Progenitor cell of endocrine pancreas (in vitro differentiated cells): ENCODE data around the gene EML4. TPM values are rescaled to one million over a fixed set of nuclear protein-coding genes. Genes with fewer than 3 reads are reported as not detected.

ENCODE experiments used
- DNase-seq: peaks from one replicate; pipeline ENCODE4 v3.0.0; 2021; ENCODE audit warnings: low spot score; ENCODE audit not compliant: unreplicated experiment
- H3K27ac Mint-ChIP-seq: 2 replicates; pipeline ENCODE4 v1.8.0; 2021; ENCODE audit warnings: mild to moderate bottlenecking, moderate library complexity, mixed read lengths
- H3K27me3 Mint-ChIP-seq: 2 replicates; pipeline ENCODE4 v1.8.0; 2021; ENCODE audit warnings: mixed read lengths
- H3K36me3 Mint-ChIP-seq: 2 replicates; pipeline ENCODE4 v1.8.0; 2022; ENCODE audit warnings: mixed read lengths; ENCODE audit not compliant: insufficient read depth
- H3K4me1 Mint-ChIP-seq: 2 replicates; pipeline ENCODE4 v1.8.0; 2021; ENCODE audit warnings: low read depth, mixed read lengths
- H3K4me3 Mint-ChIP-seq: 2 replicates; pipeline ENCODE4 v1.8.0; 2021; ENCODE audit warnings: low read depth, mild to moderate bottlenecking, moderate library complexity, mixed read lengths
- H3K9me3 Mint-ChIP-seq: 2 replicates; pipeline ENCODE4 v1.8.0; 2021; ENCODE audit warnings: low read depth, mixed read lengths
- CTCF ChIP-seq: fragments of 200-600 bp; sonication (generic); IDR thresholded peaks from one replicate; pipeline ENCODE4 v1.5.0; 2021; ENCODE audit warnings: antibody characterized with exemption, mild to moderate bottlenecking; ENCODE audit not compliant: unreplicated experiment
- total RNA-seq: library from RNA; stranded (reverse); gene quantifications from 2 replicates; pipeline ENCODE4 v1.2.1, GENCODE V29; 2021

The EML4 gene
- total RNA-seq, 1 donor from 2014 or later, result 75.7 TPM

GRCh38 chr2:42156721-42157120, 12.4 kb upstream of the EML4 start:
- Mint-ChIP-seq H3K27ac (no peak overlapping the region), H3K9me3 (no peaks in the 10 kb centered on the region), H3K36me3 (no peaks in the 10 kb centered on the region), H3K4me1 (peaks cover 4% of the 10 kb centered on the region), H3K4me3 (no peak overlapping the region), H3K27me3 (no peaks in the 10 kb centered on the region)
- DNase-seq, result no peak
- TF ChIP-seq CTCF, result no peak

DNA sequence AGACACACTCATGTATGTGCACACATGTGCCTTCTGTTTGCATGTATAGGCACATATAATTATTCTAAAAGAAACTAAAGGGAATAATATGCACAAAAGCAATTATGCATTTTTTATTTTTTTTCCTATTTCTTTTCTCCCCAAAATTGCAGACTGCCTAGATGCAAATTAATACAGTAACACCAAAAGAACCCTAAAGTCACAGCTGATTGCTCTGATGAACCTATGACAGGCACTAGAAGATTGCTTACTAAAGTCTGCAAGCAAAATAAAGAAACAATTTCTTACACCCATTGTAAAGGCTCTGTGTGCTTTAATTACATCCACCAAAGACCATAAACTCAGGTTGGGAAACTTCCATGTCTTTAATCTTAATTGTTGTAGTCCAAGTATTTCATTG, 7.7 kb upstream of the EML4 start:
- Mint-ChIP-seq H3K27me3 (no peaks in the 10 kb centered on the region), H3K4me1 (peaks cover 8% of the 10 kb centered on the region), H3K9me3 (no peaks in the 10 kb centered on the region), H3K4me3 (no peak overlapping the region), H3K36me3 (no peaks in the 10 kb centered on the region), H3K27ac (no peak overlapping the region)
- DNase-seq, result no peak
- TF ChIP-seq CTCF, result no peak

GRCh38 chr2:42163444-42164045, 5.6 kb upstream of the EML4 start:
- no peak for DNase-seq
- Mint-ChIP-seq H3K36me3 (no peaks in the 10 kb centered on the region), H3K4me1 (peaks cover 8% of the 10 kb centered on the region), H3K27ac (no peak overlapping the region), H3K9me3 (no peaks in the 10 kb centered on the region), H3K4me3 (no peak overlapping the region), H3K27me3 (no peaks in the 10 kb centered on the region)
- TF ChIP-seq CTCF, result no peak

GRCh38 chr2:42164046-42164445, 5.1 kb upstream of the EML4 start:
- H3K4me3 Mint-ChIP-seq, result no peak overlapping the region
- H3K27ac Mint-ChIP-seq, result no peak overlapping the region
- peaks cover 8% of the 10 kb centered on the region for H3K4me1 Mint-ChIP-seq
- TF ChIP-seq CTCF, result no peak
- H3K27me3 Mint-ChIP-seq, result no peaks in the 10 kb centered on the region
- H3K9me3 Mint-ChIP-seq, result no peaks in the 10 kb centered on the region
- no peaks in the 10 kb centered on the region for H3K36me3 Mint-ChIP-seq
- no peak for DNase-seq

DNA sequence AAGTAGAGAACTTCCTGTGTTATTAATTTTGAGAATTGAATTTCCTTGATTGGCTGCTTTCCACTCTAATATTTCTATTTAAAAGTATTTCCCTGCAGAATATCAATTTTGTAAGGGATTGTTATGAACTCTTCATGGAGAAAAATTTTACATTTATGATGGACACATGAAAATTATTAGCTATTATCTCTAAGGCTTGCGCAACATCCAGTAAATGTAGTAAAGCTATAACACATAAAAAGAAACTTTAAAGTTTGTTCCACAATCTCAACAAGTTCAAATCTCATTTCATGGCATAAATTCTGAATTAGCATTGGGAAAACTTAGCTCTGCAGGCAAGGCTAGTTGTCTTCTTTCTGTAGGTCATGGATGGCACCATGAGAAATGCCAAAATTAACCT, 4.2 kb upstream of the EML4 start:
- no peak overlapping the region for H3K4me3 Mint-ChIP-seq
- H3K4me1 Mint-ChIP-seq, result peaks cover 6% of the 10 kb centered on the region
- no peak for DNase-seq
- H3K36me3 Mint-ChIP-seq, result no peaks in the 10 kb centered on the region
- no peaks in the 10 kb centered on the region for H3K27me3 Mint-ChIP-seq
- no peaks in the 10 kb centered on the region for H3K9me3 Mint-ChIP-seq
- no peak for TF ChIP-seq CTCF
- no peak overlapping the region for H3K27ac Mint-ChIP-seq
